HG03045 (cell line): ENCODE data around the gene LSP1.

Source experiments
- ATAC-seq: cut with Tn5 transposase; IDR thresholded peaks from one replicate; pipeline ENCODE4 v1.9.1; 2021; ENCODE audit warnings: mild to moderate bottlenecking, moderate library complexity; ENCODE audit not compliant: unreplicated experiment

Gene LSP1

DNA sequence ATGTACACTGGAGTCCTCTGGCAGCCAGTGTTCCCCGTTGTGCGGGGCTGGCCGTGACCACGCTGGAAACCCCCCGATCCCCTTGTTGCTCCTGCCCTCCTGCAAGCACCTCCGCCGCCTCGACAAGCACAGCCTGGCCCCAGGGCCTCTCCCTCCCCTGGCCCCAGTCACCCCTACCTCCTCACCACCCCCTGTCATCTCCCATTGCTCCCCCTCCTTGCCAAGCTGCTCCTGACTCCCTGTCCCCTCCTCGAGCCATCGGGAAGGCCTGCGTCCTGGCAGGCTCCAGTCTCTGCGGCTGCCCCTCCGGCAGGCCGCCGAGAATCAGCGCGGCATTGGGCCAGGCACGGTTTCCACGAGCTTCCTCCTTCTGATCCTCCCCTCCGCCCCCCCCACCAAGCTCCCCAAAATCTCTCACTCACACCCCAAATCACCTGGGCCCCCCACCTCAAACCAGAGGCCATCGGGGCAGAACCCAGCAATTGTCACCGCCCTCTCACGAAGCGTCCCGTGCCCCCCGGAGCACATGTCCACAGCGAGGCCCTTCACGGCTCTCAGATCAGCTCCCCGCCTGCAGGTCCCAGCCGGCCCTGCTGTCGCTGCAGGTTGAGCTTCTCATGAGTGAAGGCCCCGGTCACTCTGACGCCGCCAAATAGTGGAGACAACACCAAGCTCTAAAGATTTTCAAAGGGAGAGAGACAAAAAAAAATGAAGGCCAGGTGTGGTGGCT, 5.7 kb upstream of the LSP1 start:
- no peak for ATAC-seq

DNA sequence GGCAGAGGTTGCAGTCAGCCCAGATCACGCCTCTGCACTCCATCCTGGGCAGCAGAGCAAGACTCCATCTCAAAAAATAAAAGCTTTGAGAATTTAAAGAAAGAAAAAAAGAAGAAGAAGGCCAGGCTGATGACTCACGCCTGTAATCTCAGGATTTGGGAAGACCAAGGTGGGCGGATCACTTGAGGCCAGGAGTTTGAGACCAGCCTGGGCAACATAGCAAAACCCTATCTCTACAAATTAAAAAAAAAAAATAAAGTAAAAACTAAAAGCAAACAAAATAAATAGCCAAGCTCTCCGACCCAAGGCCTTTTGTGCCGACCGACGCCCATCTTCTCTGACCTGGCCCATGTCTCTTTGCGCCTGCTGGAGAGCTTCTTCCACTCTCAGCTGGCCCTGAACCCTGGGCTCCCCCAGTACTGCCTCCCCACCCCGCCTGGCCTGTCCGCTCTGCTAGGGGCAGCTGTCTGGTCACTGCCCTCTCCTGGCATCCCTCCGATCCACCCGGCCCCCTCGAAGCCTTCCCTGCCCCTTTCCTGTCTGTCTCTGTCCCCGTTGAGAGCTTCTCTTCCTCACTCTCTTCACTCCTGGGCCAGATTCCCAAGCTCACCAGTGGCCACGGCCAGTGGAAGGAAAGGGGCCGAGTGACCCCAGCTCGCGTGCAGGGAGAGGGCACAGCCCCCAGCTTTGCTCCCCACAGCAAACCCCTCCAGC, 4.8 kb upstream of the LSP1 start:
- ATAC-seq = no peak

DNA sequence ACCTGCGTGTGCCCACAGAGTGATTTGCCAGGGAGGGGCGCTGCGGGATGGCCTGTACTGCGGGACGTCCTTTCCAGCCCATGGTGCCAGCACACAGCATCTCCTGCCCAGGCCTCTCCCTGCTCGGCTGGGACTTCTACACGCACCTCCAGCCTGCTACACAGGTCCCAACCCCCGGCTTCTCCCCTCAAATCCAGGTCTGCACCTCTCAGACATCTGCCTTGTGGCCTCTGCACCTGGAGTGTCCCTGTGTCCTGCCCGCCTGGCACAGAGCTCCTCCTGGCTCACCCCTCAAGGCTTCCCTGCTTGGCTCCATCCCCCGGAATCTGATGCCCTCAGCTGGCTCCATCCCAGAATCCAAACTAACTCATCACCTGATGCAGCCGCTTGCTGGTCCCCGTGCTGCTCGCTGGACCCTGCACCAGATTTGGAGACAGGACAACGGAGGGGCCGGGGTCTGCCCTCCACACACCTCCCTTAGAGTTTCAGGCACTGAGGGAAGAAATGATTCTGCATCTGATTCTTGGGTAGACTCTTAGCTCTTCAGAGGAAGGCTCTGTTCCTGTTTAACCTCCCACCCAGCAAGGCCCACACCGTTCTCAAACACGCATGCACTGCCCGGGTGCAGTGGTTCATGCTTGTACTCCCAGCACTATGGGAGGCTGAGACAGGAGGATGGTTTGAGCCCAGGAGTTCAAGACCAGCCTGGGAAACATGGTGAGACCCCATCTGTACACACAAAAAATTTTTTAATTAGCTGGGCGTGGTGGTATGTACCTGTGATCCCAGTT, 4.0 kb upstream of the LSP1 start:
- ATAC-seq = no peak

DNA sequence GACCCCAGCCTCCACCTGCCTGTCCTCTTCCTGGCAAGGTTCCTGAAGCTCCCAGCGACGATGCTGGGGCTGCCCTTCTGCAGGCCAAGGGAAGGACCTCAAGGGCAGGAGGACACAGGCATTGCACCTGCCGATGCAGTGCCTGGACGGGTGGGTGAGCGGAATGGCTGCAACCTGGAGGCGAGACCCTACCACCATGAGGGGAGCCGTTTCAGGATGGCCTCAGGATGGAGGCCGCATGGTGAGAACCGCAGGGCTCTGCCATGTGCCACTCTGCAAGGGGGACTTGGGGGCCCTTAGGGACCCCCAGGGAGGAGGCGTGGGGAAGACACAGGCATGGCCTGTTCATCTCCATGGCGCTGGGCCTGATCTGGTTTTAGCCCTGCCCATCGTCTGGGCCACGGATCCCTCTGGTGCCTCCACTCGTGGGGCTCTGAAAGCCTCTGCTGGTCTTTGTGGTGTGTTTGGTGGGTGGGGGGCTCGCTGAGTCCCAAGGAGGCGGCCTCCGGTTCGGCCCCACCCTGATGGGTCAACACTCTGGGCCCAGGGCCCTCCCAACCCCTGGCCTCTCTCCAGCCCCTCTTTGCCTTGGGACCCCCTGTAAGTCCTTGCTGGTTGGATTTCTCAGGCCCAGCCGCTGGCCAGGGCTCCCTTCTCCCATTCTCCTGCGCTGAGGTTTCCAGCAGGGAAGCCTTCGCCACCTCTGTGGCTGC, 1.3 kb upstream of the LSP1 start:
- no peak for ATAC-seq

DNA sequence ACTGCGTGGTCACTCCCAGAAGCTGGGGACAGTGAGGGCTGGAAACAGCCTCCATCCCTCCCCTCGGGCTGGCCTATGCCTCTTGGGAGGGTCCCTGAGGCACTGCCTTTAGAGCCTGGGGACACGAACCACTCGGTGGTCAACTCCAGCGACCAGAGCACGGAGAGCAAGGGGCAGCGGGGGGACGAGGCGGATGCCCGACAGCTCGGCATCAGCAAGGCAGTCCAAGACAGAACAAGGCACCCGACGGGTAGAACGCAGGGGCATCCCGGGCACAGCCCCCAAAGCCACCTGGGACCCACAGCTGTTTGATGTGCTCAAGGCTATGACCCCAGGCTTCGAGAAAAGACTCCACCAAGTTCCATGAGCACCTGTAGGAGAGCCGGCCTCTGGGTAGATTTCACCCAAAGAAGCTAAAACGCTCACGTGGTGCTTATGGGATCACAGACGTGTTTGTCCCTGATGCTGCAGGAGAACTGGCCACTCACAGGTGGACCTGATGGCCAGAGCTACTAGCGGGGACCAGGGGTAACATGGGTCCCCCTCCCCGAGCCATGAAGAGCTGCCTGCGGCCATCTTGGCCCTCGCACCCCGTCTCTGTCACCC, 510 bp upstream of the LSP1 start:
- ATAC-seq = no peak

DNA sequence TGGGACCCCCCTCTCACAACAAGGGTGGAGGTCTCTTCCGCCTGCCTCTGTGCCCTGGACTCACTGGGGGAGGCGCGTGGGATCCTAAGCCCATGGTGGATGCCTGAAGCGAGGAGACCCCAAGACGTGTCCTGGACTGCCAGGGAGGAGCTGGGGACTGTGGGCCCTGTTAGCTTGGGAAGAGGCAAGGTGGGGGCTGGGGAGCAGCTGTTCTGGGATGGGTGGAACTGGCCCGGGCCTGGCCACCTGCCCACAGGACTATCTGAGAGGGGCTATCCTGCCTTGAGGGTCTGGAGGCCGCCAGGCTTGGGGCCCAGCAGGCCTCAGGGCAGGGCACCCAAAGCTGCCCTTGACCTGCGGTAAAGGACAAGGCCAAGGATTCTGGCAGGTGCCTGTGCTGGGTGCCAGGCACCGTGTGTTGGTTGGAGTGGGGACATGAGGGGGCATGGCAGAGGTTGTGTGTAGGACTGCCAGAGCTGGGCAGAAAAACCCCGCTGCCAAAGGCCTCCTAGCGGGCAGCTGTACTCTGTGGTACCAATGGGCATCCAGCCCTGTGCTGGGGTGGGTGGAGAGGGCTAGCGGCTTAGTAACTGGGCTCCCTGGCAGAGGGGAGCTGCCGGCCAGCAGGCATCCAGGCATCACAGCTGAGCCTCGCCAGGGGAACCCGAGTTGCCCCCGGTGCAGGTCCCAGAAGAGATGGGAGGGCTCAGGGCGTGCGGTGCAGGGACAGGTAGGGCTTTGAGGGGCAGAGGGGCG, 670 bp downstream of the LSP1 start:
- ATAC-seq = no peak

DNA sequence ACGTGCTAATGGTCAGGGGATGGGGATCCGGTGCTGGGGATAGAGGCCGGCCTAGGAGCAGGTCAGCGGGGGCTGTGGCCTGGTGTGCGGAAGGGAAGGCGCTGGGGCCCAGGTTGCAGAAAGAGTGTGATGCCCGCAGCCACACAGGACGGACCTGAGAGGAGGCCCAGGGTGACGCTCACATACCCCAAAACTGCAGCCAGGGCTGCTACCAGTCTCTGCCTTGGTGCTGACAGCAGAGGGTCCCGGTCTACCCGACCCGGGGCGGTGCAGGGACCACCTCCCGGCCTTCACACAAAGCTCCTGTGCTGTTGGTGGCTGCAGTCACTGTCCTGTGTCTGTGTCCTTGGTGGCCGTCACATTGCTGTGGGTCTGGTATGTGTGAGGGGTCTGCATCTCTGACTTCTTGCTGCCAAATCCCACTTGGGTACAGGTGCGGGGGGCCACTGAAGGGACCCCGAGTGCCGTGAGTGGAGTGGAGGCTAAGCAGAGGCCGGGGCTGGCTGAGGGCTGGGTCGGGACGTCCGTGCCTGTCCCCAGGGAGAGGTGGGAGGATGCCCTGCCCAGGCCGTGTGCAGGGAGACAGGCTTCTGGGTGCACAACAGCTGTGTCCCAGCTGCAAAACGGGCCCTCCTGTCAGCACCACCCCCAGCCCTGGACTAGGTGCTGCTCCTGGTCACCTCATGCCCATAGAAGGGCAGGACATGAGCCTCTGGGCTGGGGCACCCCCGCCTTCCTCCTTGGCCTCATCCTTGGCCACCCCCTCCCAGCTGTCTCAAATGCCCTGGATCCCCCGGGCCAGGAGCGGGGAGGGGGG, 1.5 kb downstream of the LSP1 start:
- ATAC-seq = peak; percentile 22

DNA sequence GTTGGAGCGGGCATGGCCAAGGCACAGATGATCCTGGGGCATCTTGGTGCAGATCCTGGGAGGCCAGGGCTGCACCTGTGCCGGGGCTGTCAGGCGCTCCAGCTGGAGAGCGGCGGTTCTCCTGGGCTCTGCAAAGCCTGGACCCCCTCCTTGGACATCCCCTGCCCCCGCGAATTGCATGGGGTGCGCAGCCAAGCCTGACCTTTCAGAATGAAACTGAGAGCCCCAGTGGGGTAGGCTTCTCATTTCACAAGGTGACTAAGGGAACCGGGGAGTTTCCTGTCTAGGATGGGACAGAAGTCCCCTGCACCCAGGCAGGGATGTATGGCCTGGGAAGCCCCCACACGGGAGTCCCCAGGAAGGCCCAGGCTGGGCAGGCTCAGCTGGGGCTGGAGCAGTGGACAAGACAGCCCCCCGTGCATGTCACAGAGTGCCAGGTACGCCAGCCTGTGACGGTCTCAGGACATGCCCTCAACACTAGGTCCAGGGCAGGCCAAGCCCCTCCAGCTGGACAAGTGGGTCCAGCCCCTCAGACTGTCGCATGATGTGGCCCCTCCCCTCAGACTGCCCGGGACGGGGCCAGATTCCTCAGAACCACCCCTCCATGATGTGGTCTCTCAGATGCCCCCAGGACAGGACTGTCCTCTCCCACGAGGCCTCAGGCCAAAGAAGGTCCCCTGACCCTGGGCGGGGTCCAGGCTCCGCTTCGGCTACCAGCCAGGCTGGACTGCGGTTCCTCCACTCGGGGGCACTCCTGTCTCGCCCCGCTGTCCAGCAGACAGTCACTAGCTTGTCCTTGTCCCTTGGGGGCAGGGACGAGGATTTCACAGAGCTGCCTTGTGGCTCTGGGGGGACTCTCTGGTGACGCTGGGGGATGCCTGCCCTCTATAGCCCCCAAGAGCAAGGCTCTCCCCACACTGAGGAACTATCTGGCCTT, 2.3 kb downstream of the LSP1 start:
- ATAC-seq = peak; percentile 34

DNA sequence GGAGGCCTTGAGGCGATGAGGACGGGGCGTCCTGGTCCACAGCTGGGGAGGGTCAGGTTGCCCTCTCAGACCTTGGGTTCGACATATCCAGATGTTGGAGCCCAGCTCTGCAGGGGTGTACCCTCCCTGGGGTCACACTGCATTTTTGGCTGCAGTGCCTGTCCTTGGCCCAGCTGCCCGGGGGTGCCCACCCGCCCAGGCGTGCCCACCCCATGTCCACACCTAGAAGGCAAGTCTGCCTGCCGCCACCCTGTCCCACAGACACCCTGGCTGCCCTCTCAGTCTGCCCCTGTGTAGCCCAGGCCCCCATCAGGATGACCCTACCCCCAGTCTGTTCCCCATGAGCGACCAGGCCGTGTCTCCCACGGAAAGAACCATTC, 3.0 kb downstream of the LSP1 start:
- ATAC-seq = no peak

DNA sequence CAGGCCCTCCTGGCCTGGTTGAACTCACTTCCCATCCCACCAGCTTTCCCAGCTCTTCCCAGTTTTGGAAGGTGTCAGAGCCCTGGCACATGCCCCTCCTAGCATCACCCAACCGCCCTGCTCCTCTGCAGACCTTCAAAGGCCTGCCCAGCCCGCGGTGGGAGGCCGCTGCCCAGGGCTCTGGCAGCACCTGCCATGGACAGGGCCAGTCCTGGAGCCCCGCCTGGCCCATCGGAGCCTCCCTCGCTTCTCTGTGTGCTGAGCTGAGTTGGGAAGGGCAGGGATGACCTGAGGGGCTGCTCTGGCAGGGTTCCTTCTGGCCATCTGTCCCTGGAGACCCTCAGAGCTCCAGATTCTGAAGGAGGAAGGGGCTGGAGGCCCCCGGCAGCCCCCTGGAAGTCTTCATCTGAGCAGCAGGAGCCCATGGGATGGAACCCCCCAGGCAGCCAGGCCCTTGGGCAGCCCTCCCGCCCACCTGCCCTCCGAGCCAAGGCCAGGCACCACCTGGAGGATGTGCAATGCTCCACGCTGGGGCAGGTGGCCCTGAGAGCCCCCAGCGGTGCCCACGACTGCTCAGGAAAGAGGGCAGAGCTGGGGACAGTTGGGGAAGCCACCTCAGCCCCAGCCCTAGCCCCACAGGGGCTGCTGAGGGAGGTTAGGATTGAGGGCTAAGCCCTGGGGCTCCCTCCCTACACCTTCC, 3.6 kb downstream of the LSP1 start:
- no peak for ATAC-seq

DNA sequence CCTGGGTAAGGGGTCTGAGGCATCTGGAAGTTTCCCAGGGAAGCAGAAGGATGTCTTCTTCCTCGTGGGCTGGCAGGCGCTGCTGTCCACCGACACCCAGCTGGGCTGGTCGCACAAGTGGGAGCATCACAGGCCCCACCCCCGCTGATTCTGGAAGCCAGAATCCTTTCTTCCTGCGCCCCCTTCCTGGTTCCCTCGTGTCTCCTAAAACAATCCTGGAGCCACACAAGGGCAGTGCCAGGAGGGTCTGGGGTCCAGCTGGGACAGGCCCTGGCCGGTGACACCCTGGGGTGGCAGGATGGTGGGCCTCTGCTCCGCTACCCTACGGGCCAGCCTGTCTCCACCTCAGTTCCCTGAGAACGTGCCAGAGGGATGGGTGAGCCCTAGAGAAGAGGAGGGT, 4.2 kb downstream of the LSP1 start:
- ATAC-seq = no peak

DNA sequence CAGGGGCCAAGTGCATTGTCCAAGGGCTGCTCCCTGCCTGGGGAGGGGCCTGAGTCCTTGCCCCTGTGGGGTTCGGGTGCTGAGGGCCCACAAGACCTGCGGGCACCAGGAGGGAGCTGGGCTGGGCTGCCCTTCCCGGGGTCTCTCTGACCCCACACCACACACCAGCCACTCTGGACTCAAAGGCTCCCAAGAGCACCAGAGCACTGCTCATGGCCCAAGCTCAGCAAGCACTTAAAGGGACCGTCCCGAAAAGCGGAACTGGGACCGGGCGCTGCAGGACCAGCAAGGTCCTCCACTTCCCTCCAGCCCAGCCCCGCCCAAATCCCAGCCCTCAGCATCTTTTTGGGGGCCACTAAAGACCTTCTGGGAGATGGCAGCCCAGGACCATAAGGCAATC, 5.3 kb downstream of the LSP1 start:
- ATAC-seq = no peak

DNA sequence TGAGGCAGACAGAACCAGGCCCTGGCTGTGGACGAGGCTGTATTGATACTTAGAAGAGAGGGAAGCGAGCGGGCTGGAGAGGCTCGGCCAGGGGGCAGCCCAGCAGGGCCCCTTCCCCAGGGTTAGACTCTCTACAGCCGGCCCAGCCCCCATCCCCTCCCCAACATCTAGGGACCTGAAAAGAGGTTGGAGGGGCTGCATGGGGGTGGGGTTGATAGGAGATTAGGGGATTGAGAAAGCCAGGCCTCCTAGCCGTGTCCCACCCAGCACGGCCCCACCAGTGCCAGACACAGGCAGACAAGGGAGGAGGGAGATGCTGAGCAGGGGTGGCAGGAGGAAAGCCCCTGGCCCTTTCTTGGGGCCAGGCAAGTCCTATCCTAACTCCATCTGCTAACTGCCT, 5.7 kb downstream of the LSP1 start:
- ATAC-seq = no peak

DNA sequence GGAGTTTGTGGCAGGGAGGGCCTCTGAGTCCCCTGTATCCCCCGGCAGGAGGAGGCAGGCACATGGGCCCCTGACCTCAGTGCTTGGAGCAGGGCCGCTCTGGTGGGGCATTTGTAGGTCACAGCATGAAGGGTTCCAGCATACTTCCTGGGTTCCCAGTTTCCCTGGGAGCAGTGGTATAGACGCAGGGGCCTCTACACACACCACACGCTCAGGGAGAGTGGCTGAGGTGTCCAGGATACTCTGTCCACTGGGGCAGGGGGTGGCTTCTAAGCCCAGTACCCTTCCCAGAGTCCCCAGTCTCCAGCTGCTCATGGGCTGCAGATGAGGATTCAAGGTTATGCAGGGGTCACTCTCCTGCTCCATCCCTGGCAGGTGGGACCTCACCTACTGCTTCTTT, 6.1 kb downstream of the LSP1 start:
- ATAC-seq = no peak

DNA sequence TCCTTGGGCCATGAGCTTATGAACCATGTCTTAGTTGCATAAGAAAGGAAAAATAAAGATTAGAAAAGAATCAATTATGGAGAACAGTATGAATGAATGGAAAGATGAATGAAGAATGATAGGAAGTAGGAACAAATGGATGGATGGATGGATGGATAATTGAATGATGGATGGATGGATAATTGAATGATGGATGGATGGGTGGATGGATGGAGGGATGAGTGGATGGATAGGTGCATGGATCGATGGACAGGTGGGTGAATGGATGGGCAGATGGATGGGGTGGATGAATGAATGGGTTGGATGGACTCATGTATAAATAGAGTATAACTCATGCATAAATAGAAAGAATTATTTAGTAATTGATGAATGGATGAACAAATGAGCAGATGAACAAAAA, 7.2 kb downstream of the LSP1 start:
- no peak for ATAC-seq

DNA sequence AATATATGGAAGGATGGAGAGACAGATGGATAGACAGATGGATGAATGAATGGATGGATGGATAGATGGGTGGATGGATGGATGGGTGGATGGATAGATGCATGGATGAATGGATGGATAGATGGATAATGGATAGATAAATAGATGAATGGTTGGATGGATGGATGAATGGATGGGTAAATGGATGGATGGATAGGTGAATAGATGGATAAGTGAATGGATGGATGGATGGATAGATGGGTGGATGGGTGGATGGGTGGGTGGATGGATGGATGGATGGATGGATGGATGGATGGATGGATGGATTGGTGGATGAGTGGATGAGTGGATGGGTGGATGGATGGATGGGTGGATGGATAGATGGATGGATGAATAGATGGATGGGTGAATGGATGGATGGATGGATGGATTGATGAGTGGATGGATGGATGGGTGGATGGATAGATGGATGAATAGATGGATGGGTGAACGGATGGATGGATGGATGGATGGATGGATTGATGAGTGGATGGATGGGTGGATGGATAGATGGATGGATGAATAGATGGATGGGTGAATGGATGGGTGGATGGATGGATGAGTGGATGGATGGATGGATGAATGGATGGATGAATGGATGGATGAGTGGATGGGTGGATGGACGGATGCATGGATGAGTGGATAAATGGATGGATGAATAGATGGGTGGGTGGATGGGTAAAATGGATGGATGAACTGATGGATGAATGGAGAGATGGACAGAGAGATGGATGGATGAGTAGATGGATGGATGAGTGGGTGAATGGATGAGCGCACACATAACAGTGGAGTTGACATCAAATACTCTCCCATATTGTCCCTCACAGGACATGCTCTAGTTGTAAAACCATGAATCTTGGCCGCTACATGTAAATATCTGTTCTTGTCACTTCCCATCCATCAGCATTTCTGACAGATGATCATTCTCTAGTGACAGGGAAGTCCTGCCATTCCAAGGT, 8.8 kb downstream of the LSP1 start:
- ATAC-seq = no peak
